ENCODE measurements around the gene RAVER1. TPM values are rescaled to one million over a fixed set of nuclear protein-coding genes. Genes with fewer than 3 reads are reported as not detected.
"Not testable (repeated sequence)": the region's sequence is repeated elsewhere in the genome, so short reads cannot be mapped to it uniquely, and the experiment has no call there.

Gene RAVER1
- total RNA-seq (2014; rRNA removed; shearing (Covaris generic)): 14.3 and 33.5 TPM in 2 replicates

GRCh38 chr19:10332965-10333757 lies at the start of gene RAVER1:
RAVER1 (minus strand) TSS chr19:10333529; CDS start chr19:10333507, 22 bp downstream.
- DNase-seq (ENCODE audit: low read depth): peak; percentile 96

GRCh38 chr19:10383223-10383499 lies 49.8 kb upstream of the RAVER1 start:
- DNase-seq (ENCODE audit: low read depth): not testable (repeated sequence)

- DNase-seq (ENCODE audit: low read depth): peak; percentile 99
Observed at GRCh38 chr19:10380313-10381102, 47.2 kb upstream of the RAVER1 start, which contains the start of gene TYK2. TYK2 (minus strand) TSS chr19:10380572; CDS start chr19:10378406, 2,166 bp downstream.

GRCh38 chr19:10379880-10380312 lies 46.6 kb upstream of the RAVER1 start:
- no peak for DNase-seq (ENCODE audit: low read depth)

- no peak for DNase-seq (ENCODE audit: low read depth)
Observed at GRCh38 chr19:10378124-10378523, 44.8 kb upstream of the RAVER1 start.

- not testable (repeated sequence) for DNase-seq (ENCODE audit: low read depth)
Observed at GRCh38 chr19:10377140-10377640, 43.9 kb upstream of the RAVER1 start.

GRCh38 chr19:10374931-10375330 lies 41.6 kb upstream of the RAVER1 start:
- DNase-seq (ENCODE audit: low read depth): no peak

- DNase-seq (ENCODE audit: low read depth): no peak
Observed at GRCh38 chr19:10372690-10373089, 39.4 kb upstream of the RAVER1 start.

GRCh38 chr19:10368101-10368803 lies 34.9 kb upstream of the RAVER1 start:
- DNase-seq (ENCODE audit: low read depth): peak; percentile 22

GRCh38 chr19:10366950-10367512 lies 33.7 kb upstream of the RAVER1 start:
- DNase-seq (ENCODE audit: low read depth): not testable (repeated sequence)

GRCh38 chr19:10365518-10365917 lies 32.2 kb upstream of the RAVER1 start:
- no peak for DNase-seq (ENCODE audit: low read depth)

GRCh38 chr19:10364644-10365043 lies 31.3 kb upstream of the RAVER1 start:
- DNase-seq (ENCODE audit: low read depth): no peak

GRCh38 chr19:10363789-10364281 lies 30.5 kb upstream of the RAVER1 start:
- DNase-seq (ENCODE audit: low read depth): peak; percentile 85

- DNase-seq (ENCODE audit: low read depth): no peak
Observed at GRCh38 chr19:10362259-10362658, 28.9 kb upstream of the RAVER1 start.

GRCh38 chr19:10361569-10362011 lies 28.3 kb upstream of the RAVER1 start:
- no peak for DNase-seq (ENCODE audit: low read depth)

GRCh38 chr19:10356431-10356830 lies 23.1 kb upstream of the RAVER1 start:
- no peak for DNase-seq (ENCODE audit: low read depth)

GRCh38 chr19:10353793-10354391 lies 20.6 kb upstream of the RAVER1 start:
- no peak for DNase-seq (ENCODE audit: low read depth)

- DNase-seq (ENCODE audit: low read depth): no peak
Observed at GRCh38 chr19:10352764-10353671, 19.7 kb upstream of the RAVER1 start.

GRCh38 chr19:10346509-10346908 lies 13.2 kb upstream of the RAVER1 start:
- DNase-seq (ENCODE audit: low read depth): no peak

GRCh38 chr19:10344780-10345179 lies 11.5 kb upstream of the RAVER1 start:
- DNase-seq (ENCODE audit: low read depth): no peak
